HG03469 (cell line): ENCODE results near the gene FURIN.
A peak's percentile ranks its signal among the peaks of the same experiment; 100 is the strongest.
"Not testable (repeated sequence)": the region's sequence is repeated elsewhere in the genome, so short reads cannot be mapped to it uniquely, and the experiment has no call there.

Experiments
- ATAC-seq: cut with Tn5 transposase; IDR thresholded peaks from one replicate; pipeline ENCODE4 v1.9.1; 2021; ENCODE audit warnings: mild to moderate bottlenecking, moderate library complexity, moderate number of reproducible peaks; ENCODE audit not compliant: unreplicated experiment

Gene FURIN

DNA sequence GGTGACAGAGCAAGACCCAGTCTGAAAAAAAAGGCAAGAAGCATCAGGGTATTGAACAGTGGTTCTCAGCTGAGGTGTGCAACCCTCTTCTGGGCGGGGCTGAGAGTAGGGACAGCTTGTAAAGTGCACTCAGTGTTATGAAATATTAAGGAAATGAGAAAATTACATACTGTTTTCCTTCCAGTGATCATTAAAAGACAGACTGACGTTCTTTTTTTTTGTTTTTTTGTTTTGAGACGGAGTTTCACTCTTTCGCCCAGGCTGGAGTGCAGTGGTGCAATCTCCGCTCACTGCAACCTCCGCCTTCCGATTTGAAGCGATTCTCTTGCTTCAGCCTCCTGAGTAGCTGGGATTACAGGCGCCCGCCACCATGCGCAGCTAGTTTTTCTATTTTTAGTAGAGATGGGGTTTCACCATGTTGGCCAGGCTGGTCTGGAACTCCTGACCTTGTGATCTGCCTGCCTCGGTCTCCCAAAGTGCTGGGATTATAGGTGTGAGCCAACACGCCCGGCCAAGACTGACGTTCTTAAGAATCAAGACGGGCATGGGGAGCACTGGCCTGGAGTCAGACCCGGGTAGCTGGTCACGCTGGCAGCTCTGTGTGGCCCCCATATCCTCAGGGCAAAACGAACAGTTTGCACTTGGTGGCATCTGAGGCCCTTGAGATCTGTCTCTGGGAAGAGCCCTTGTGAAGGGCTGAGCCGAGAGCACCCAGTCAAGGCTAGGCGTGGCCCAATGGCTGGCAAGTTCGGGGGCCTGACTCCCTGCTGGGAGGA, 46.1 kb downstream of the FURIN start:
- no peak for ATAC-seq

GRCh38 chr15:90915216-90915807, 46.9 kb downstream of the FURIN start:
- no peak for ATAC-seq

DNA sequence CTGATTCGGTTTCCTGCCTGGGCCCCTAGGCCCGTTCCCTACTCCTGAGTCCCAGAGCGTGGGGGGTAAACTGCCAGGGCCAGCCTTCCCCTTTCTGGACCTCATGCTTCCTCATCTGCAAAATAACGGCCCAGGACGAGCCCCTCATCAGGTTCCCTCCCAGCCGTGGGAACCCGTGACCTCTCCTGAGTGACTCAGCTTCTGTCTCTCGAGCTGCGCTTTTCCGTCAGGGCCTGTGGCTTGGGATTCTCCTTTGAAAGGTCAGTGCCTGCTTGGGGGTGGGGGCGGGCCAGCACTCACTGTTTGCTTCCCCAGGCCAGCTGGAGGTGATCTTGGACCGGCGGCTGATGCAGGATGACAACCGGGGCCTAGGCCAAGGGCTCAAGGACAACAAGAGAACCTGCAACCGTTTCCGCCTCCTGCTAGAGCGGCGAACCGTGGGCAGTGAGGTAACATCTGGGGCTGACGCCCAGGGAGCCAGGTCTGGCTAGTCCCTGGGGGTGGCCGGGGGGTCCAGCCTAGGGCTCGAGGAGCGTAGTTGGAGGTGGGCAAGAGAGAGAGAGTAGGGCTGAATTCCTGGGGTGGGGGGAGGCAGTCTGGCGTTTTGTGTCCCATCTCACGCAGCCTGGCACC, 47.5 kb downstream of the FURIN start:
- no peak for ATAC-seq

DNA sequence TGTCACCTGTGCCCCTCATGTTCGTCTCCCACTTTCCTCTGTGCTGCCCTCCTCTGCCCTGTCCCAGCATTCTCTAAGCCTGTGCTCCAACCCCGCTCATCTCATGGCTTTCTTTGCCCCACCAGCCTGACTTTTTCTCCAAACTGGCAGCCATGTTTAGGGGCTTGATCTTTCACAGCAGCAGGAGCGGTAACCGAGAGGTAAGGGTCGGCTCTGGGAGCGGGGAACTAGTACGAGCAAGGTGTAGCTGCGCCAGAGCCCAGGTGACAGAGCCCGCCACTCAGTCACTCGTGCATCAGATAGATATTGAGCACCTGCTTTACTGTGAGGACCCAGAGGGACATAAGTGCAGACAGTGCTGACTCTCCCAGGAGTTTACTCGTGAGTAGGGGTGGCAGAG, 48.1 kb downstream of the FURIN start:
- no peak for ATAC-seq

- no peak for ATAC-seq
These were observed 49.2 kb downstream of the FURIN start for GRCh38 chr15:90917569-90917968.

- ATAC-seq: no peak
These were observed 49.8 kb downstream of the FURIN start for GRCh38 chr15:90918034-90918788.

GRCh38 chr15:90918835-90919234, 50.4 kb downstream of the FURIN start:
- no peak for ATAC-seq

- no peak for ATAC-seq
These were observed 53.5 kb downstream of the FURIN start for GRCh38 chr15:90921887-90922286.

DNA sequence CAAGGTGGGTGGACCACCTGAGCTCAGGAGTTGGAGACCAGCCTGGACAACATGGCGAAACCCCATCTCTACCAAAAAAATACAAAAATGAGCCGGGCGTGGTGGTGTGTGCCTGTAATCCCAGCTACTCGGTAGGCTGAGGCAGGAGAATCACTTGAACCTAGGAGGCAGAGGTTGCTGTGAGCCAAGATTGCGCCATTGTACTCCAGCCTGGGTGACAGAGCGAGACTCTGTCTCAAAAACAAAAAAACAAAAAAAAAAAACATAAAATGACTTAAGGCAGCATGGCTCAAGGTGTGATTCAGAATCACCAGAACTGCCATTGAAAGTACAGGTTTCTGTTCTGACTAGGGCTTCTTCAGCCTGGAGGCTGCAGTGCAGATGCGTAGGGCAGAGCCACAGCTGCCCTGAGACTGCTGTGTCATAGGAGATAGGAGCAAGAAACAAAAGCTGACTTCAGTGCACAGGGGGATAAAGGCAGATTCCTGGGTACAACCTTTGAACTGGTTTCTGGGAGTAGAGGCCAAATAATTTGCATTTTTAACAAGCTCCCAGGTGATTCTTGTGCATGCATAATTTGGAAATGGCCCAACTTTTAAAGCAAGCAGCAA, 54.4 kb downstream of the FURIN start:
- ATAC-seq: peak; percentile 76

DNA sequence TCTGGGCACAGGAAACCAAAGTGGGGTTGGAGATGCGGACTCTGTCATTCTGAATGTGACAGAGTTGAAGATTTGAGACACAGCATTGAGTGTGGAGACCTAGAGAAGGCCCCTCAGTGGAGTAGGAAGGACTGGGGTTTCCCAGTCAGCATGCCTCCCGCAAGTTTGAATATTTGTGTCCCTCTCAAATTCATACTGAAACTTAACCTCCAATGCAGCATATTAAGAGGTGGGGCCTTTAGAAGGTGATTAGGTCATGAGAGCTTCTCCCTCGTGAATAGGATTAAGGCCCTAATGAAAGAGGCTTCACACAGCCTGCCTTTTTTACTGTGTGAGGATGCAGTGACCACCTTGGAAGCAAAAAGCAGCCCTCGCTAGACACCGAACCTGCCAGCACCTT, 56.0 kb downstream of the FURIN start:
- ATAC-seq: peak; percentile 49

GRCh38 chr15:90926766-90927165, 58.4 kb downstream of the FURIN start:
- ATAC-seq: not testable (repeated sequence)

GRCh38 chr15:90928106-90928505, 59.7 kb downstream of the FURIN start:
- not testable (repeated sequence) for ATAC-seq

DNA sequence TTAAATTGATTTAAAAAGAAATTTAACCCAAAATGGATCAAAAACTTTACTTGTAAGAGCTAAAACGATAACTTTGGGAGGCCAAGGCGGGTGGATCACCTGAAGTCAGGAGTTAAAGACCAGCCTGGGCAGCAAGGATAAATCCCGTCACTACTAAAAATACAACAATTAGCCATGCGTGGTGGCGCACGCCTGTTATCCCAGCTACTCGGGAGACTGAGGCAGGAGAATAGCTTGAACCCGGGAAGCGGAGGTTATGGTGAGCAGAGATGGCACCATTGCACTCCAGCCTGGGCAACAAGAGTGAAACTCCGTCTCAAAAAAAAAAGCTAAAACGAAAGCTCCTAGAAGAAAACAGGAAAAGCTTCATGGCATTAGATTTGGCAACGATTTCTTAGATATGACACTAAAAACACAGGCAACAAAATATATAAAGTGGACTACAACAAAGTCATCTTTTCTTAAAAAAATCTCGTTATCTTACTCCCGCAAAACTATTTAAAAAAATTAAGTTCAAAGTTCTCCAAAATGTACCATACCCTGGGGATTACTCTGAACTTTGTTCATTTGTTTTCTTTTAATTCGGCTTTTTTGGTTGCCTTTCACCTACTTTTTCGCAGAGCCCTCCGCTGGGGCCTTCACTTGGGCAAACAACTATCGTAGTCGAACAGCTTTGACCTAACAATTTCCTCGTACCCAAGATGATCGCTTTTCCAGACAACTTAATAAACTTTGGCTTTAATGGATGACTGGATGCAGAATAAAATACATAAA, 61.0 kb downstream of the FURIN start:
- ATAC-seq: no peak

DNA sequence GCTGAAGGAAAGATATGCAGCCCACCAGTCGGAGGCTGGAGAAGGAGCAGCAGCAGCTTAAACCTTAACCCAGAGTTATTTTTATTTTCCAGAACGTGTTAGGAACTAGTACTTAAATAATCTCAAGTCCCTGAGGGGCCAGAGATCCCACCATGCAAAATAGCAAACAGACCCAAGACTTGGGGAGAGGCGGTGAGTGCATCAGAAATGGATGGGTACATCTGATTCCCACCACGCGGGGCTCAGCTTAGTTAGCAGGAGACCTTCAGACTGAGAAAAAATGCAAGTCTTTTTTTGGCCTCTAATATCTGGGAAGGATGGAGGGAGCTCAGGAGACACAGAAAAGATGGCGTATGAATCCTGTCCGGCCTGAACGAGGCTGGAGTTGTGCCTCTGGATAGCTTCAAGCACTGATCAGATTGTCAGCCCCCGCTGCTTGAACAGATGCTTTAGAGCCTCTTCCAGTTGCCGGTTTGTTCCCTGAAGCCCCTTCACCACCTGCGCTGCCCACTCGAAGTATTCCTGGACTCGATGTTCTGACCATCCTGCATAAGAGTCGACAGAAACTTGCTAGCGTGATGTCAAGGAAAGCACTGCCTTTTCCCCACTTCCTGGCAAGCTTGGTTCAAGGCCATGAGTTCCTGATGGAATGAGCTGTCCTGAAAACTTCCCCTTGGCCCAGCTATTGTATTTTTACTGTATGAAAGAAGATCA, 62.6 kb downstream of the FURIN start:
- no peak for ATAC-seq

GRCh38 chr15:90931575-90931827, 63.1 kb downstream of the FURIN start:
- ATAC-seq: no peak

- peak; percentile 41 for ATAC-seq
These were observed 63.7 kb downstream of the FURIN start, which contains the start of gene HDDC3 for GRCh38 chr15:90931828-90932659. TSS of gene HDDC3 (minus strand) at chr15:90932549. CDS start at chr15:90932540, 9 bp downstream.

GRCh38 chr15:90932660-90932991, 64.2 kb downstream of the FURIN start:
- ATAC-seq: no peak
